SK-N-SH (cell line): Measurements from ENCODE around the gene ZNF786. TPM values are rescaled to one million over a fixed set of nuclear protein-coding genes. Genes with fewer than 3 reads are reported as not detected.

ENCODE experiments used
- CTCF ChIA-PET: fragments of 300-600, 350-600 bp; formaldehyde crosslinking; extraction: SDS; loops from one replicate; lab custom pipeline; 2021; lab: Yijun Ruan, JAX
- POLR2A ChIA-PET: fragments of 350-600 bp; sonication (Branson Sonifier 250); formaldehyde crosslinking; extraction: SDS; loops from one replicate; lab custom pipeline; 2020; ENCODE audit warnings: antibody characterized with exemption, inconsistent platforms; lab: Yijun Ruan, JAX
- DNase-seq: peaks from one replicate; pipeline ENCODE4 v3.0.0; 2012
- H2AFZ ChIP-seq: fragments of 200-600 bp; sonication (generic); 2 replicates; pipeline ENCODE4 v1.8.1; 2016; ENCODE audit warnings: antibody characterized with exemption, mild to moderate bottlenecking, low read depth
- H3F3A ChIP-seq: fragments of 200-600 bp; sonication (generic); replicated peaks from 2 replicates; pipeline ENCODE3; 2016; ENCODE audit warnings: antibody characterized with exemption, mild to moderate bottlenecking; ENCODE audit not compliant: insufficient read depth
- H3K27ac ChIP-seq, 2 experiments: fragments of 200-500 bp in 1 of 2; fragments of 200-600 bp in 1 of 2; sonication (Bioruptor generic) in 1 of 2; sonication (generic), shearing (Covaris generic) in 1 of 2; 2 replicates each; pipeline versions ENCODE4 v1.5.1 to v1.6.1; 2014 to 2016; ENCODE audit warnings: low read depth in 2 of 2, inconsistent platforms in 1 of 2, low read length in 1 of 2, mild to moderate bottlenecking in 1 of 2, mixed read lengths in 1 of 2
- H3K27me3 ChIP-seq: fragments of 200-600 bp; sonication (generic), shearing (Covaris generic); 2 replicates; pipeline ENCODE4 v1.6.1; 2016; ENCODE audit warnings: mixed run types; ENCODE audit not compliant: insufficient read depth
- H3K36me3 ChIP-seq, 2 experiments: fragments of 200-500 bp in 1 of 2; fragments of 200-600 bp in 1 of 2; sonication (Bioruptor generic) in 1 of 2; sonication (generic) in 1 of 2; replicated peaks in 1 of 2; 2 replicates each; pipeline versions ENCODE3 to v1.5.1; 2014 to 2016; ENCODE audit warnings: low read length in 1 of 2, mild to moderate bottlenecking in 1 of 2; ENCODE audit not compliant: insufficient read depth in 2 of 2, control insufficient read depth in 1 of 2
- H3K4me1 ChIP-seq, 2 experiments: fragments of 200-500 bp in 1 of 2; fragments of 200-600 bp in 1 of 2; sonication (Bioruptor generic) in 1 of 2; sonication (generic), shearing (Covaris generic) in 1 of 2; 2 replicates each; pipeline versions ENCODE4 v1.5.1 to v1.6.1; 2014 to 2016; ENCODE audit warnings: low read depth in 1 of 2, low read length in 1 of 2, mixed run types in 1 of 2; ENCODE audit not compliant: insufficient read depth in 2 of 2, control insufficient read depth in 1 of 2
- H3K4me2 ChIP-seq: fragments of 200-600 bp; sonication (generic), shearing (Covaris generic); 2 replicates; pipeline ENCODE4 v1.6.1; 2017; ENCODE audit warnings: mixed run types
- H3K4me3 ChIP-seq, 2 experiments: fragments of 200-500 bp in 1 of 2; fragments of 200-600 bp in 1 of 2; sonication (Bioruptor generic) in 1 of 2; sonication (generic), shearing (Covaris generic) in 1 of 2; 2 replicates each; pipeline versions ENCODE4 v1.5.1 to v1.8.1; 2014 to 2016; ENCODE audit warnings: low read depth in 2 of 2, inconsistent platforms in 1 of 2, low read length in 1 of 2, mild to moderate bottlenecking in 1 of 2, mixed read lengths in 1 of 2, moderate library complexity in 1 of 2
- H3K79me2 ChIP-seq: fragments of 200-600 bp; sonication (generic); 2 replicates; pipeline ENCODE4 v1.8.1; 2017; ENCODE audit warnings: mild to moderate bottlenecking; ENCODE audit not compliant: insufficient read depth
- H3K9ac ChIP-seq: fragments of 200-600 bp; sonication (generic); 2 replicates; pipeline ENCODE4 v1.6.1; 2017; ENCODE audit warnings: mixed run types
- H3K9me2 ChIP-seq: fragments of 200-600 bp; sonication (generic); 2 replicates; pipeline ENCODE4 v1.6.1; 2017; ENCODE audit warnings: mixed run types
- H3K9me3 ChIP-seq: fragments of 200-600 bp; sonication (generic); 2 replicates; pipeline ENCODE4 v1.6.1; 2017; ENCODE audit warnings: mixed run types, mild to moderate bottlenecking, moderate library complexity
- H4K20me1 ChIP-seq: fragments of 200-600 bp; sonication (generic); 2 replicates; pipeline ENCODE4 v1.6.1; 2017; ENCODE audit warnings: mild to moderate bottlenecking, mixed run types; ENCODE audit not compliant: insufficient read depth
- EP300 ChIP-seq, 2 experiments: IDR thresholded peaks; 2 replicates each; pipeline versions ENCODE4 v1.4.0 to v1.6.1; 2012; ENCODE audit warnings: borderline replicate concordance in 1 of 2, low read depth in 1 of 2, low read length in 1 of 2
- FOSL2 ChIP-seq: IDR thresholded peaks from 2 replicates; pipeline ENCODE4 v1.4.0; 2012; ENCODE audit warnings: low read depth, mild to moderate bottlenecking, moderate library complexity, borderline replicate concordance
- GABPA ChIP-seq: IDR thresholded peaks from 2 replicates; pipeline ENCODE4 v1.4.0; 2012; ENCODE audit warnings: low read depth, mild to moderate bottlenecking
- GATA2 ChIP-seq: sonication (generic); formaldehyde crosslinking; IDR thresholded peaks from 2 replicates; pipeline ENCODE4 v1.5.0; 2020; ENCODE audit warnings: mild to moderate bottlenecking, missing genetic modification reagents
- JUND ChIP-seq: IDR thresholded peaks from 2 replicates; pipeline ENCODE4 v1.4.0; 2012
- NFIC ChIP-seq: IDR thresholded peaks from 2 replicates; pipeline ENCODE4 v1.4.0; 2012; ENCODE audit warnings: borderline replicate concordance
- RAD21 ChIP-seq: IDR thresholded peaks from 2 replicates; pipeline ENCODE4 v1.6.1; 2012; ENCODE audit warnings: mild to moderate bottlenecking, low read length
- RCOR1 ChIP-seq: fragments of 150-350 bp; IDR thresholded peaks from 2 replicates; pipeline ENCODE4 v1.6.1; 2017; ENCODE audit warnings: antibody characterized with exemption, low read length
- SIN3A ChIP-seq: IDR thresholded peaks from 2 replicates; pipeline ENCODE4 v1.6.1; 2012; ENCODE audit warnings: low read depth, mild to moderate bottlenecking, low read length, moderate library complexity, borderline replicate concordance
- SMC3 ChIP-seq: IDR thresholded peaks from 2 replicates; pipeline ENCODE4 v1.6.1; 2012; ENCODE audit warnings: low read depth, low read length, improper control_type of control experiment
- TAF1 ChIP-seq: IDR thresholded peaks from 2 replicates; pipeline ENCODE4 v1.6.1; 2012; ENCODE audit warnings: low read depth, mild to moderate bottlenecking, low read length, moderate library complexity, borderline replicate concordance
- TCF12 ChIP-seq: IDR thresholded peaks from 2 replicates; pipeline ENCODE4 v1.4.0; 2012
- WGBS: methylation state at CpG from one replicate; pipeline ENCODE4 v1.1.6; 2017; ENCODE audit warnings: low lambda C conversion rate; 5-methylcytosine and 5-hydroxymethylcytosine counted together
- polyA plus RNA-seq, 3 experiments: library from polyadenylated mRNA; depleted of rRNA; stranded (reverse); fragments of >200 nt; gene quantifications; 2 replicates each; pipeline ENCODE4 v1.2.3, GENCODE V29; 2012
- TF ChIP-seq, protein P1 (sequence below): IDR thresholded peaks from 2 replicates; pipeline ENCODE4 v1.4.0; 2012; ENCODE audit warnings: low read depth, borderline replicate concordance

Gene ZNF786
- polyA plus RNA-seq, 1 of the 3 experiments (the other 2 are of a cell fraction), result 5.0 TPM

DNA sequence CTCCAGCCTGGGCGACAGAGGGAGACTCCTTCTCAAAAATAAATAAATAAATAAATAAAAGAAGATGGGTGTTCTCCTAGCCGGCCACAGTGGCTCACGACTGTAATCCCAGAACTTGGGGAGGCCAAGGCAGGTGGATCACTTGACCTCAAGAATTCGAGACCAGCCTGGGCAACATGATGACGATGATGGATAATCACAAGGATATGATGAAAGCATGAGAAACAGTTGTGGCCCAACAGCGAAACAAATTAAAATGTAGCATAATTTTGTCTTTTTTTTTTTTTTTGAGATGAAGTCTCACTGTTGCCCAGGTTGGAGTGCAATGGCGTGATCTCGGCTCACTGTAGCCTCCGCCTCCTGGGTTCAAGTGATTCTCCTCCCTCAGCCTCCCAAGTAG, 12.9 kb downstream of the ZNF786 start (continued):
- TF ChIP-seq RCOR1 (no peak), TAF1 (no peak), SIN3A (no peak), NFIC (no peak), TCF12 (no peak)

DNA sequence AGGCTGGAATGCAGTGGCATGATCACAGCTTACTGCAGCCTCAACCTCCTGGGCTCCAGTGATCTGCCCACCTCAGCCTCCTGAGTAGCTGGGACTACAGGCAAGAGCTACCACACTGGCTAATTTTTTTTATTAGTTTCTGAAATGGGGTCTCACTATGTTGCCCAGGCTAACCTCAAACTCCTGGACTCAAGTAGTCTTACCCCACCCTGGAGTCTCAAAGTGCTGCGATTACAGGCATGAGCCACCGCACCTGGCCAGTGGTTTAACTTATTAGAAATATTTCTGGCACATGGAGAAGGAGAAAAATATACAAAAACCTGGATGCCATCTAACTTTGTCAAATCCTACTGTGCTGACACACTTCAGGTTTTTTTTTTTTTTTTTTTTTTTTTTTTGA, 15.2 kb downstream of the ZNF786 start:
- TF ChIP-seq GATA2 (CRISPR knock-in tag) (no peak), RAD21 (no peak), JUND (no peak), SMC3 (no peak), FOSL2 (no peak), SIN3A (no peak), NFIC (no peak), EP300 (IDR thresholded peaks at IDR 0.05; ENCODE audit: borderline replicate concordance in 1 of 2, low read depth in 1 of 2, low read length in 1 of 2) (no peak), TCF12 (no peak)
- TF ChIP-seq, protein P1, sequence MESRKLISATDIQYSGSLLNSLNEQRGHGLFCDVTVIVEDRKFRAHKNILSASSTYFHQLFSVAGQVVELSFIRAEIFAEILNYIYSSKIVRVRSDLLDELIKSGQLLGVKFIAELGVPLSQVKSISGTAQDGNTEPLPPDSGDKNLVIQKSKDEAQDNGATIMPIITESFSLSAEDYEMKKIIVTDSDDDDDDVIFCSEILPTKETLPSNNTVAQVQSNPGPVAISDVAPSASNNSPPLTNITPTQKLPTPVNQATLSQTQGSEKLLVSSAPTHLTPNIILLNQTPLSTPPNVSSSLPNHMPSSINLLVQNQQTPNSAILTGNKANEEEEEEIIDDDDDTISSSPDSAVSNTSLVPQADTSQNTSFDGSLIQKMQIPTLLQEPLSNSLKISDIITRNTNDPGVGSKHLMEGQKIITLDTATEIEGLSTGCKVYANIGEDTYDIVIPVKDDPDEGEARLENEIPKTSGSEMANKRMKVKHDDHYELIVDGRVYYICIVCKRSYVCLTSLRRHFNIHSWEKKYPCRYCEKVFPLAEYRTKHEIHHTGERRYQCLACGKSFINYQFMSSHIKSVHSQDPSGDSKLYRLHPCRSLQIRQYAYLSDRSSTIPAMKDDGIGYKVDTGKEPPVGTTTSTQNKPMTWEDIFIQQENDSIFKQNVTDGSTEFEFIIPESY, result no peak
- ChIA-PET POLR2A (no interaction called here), CTCF (interaction anchor here (0.7 to 5.7 kb wide), 3 partner anchors 10 to 70 kb away, joined by 3 to 25 read pairs (median 3); no protein-coding TSS in a partner anchor)
- Histone ChIP-seq H3K36me3 (peaks cover 31 to 37% of the 10 kb centered on the region in 2 experiments), H3K4me1 (no peaks in the 10 kb centered on the region), H3K9me2 (no peaks in the 10 kb centered on the region), H2AFZ (no peak overlapping the region), H3K4me3 (no peak overlapping the region), H3K9me3 (no peaks in the 10 kb centered on the region), H3K27ac (no peak overlapping the region), H3F3A (no peaks in the 10 kb centered on the region), H4K20me1 (no peaks in the 10 kb centered on the region), H3K27me3 (no peaks in the 10 kb centered on the region), H3K4me2 (no peak overlapping the region), H3K9ac (no peak overlapping the region), H3K79me2 (peaks cover 16% of the 10 kb centered on the region; the same call in 1 of the 2 replicates)
- no peak for DNase-seq
- WGBS, result 100% methylated on average over 2 of the region's 2 CpGs

DNA sequence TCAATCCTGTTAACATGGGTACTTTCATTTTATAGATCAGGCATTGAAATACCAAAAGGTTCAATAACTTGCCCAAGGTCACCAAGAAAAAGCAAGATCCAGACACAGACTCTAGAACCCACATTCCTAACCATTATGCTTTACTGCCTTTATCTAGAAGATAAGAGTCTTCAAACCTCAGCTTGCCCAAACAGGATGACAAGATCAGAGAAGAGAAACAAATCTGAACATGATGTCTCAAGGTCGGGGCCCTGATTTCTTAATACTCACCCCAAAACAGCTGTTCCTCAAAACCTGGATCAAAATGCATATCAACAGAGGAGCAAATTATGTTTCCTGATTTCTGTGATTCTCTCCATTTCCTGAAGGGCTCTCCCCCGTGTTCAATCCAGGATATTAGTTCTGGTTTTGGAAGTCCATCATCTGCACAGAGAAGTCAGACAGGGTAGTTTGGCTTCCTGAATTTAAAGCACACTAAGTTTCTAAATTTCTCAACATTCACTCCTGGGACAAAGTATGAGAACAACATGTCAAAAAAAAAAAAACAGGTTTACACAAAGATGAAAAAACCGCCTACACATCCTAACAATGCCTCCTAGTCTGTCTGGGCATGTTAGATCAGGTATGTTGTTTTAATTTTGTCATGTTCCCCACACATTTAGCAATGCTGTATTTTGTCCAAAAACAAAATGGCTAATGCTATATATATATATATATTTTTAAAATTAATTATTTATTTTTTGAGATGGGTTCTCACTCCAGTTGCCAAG, 16.2 kb downstream of the ZNF786 start:
- Histone ChIP-seq H3K9ac (no peak overlapping the region), H3K4me2 (no peak overlapping the region), H3K27me3 (no peaks in the 10 kb centered on the region), H3K9me2 (no peaks in the 10 kb centered on the region), H4K20me1 (no peaks in the 10 kb centered on the region), H3K27ac (no peak overlapping the region), H3K9me3 (no peaks in the 10 kb centered on the region), H3K79me2 (peaks cover 16% of the 10 kb centered on the region; the same call in 1 of the 2 replicates), H3K4me1 (no peaks in the 10 kb centered on the region), H2AFZ (no peak overlapping the region), H3K4me3 (no peak overlapping the region), H3K36me3 (peaks cover 38 to 43% of the 10 kb centered on the region in 2 experiments), H3F3A (no peaks in the 10 kb centered on the region)
- 97% methylated on average over 3 of the region's 3 CpGs for WGBS
- no peak for TF ChIP-seq GABPA
- no peak for DNase-seq
- ChIA-PET POLR2A (no interaction called here), CTCF (interaction anchor here (0.7 to 5.7 kb wide), 4 partner anchors 9 to 69 kb away, joined by 3 to 25 read pairs (median 3); no protein-coding TSS in a partner anchor)
